SH-SY5Y (cell line): Measurements from ENCODE around the gene DCHS2.

Source experiments
- GATA2 ChIP-seq: IDR thresholded peaks from 2 replicates; pipeline ENCODE4 v1.6.1; 2011; ENCODE audit warnings: mild to moderate bottlenecking, low read depth, low read length
- GATA3 ChIP-seq: IDR thresholded peaks from 2 replicates; pipeline ENCODE4 v1.6.1; 2011; ENCODE audit warnings: low read depth, mild to moderate bottlenecking, low read length, moderate library complexity

DCHS2 gene

GRCh38 chr4:154313004-154313585 is 178.5 kb downstream of the DCHS2 start:
- TF ChIP-seq GATA3 (no peak), GATA2 (no peak)

DNA sequence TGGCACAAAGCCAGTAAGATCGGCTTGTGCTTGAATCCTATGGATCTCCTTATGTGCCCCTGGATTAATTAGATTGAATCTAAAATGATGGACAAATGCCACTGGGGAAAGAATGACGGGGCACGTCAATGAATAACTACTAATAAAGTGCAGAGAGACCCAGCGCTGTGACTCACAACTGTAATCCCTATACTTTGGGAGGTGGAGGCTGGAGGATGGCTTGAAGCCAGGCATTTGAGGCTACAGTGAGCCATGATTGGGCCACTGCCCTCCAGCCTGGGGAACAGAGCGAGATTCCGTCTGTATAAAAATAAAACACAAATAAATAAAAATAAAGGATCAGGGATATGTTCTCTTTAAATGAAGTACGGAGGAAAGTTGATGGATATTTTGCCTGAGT is 179.4 kb downstream of the DCHS2 start:
- TF ChIP-seq GATA3 (no peak), GATA2 (no peak)

DNA sequence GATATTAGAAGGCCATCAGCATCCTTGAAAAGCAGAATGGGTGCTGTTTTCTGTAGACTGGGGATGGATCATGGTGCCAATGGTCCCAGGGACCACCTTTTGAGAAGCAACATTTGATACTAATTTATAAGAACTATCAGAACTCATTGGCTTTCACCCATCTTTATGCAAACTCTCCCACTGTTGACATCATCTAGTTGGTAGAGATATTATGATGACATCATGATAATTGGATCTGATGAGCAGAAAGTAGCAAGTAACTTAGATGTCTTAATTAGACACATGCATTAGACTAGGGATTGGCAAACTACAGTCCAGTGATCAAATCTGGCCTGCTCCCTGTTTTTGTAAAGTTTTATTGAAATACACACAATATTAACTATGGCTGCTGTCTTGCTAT is 181.0 kb downstream of the DCHS2 start:
- TF ChIP-seq GATA2, result no peak
- TF ChIP-seq GATA3, result no peak

- TF ChIP-seq GATA3 (no peak), GATA2 (no peak)
These were observed 183.4 kb downstream of the DCHS2 start for GRCh38 chr4:154308207-154308606.

DNA sequence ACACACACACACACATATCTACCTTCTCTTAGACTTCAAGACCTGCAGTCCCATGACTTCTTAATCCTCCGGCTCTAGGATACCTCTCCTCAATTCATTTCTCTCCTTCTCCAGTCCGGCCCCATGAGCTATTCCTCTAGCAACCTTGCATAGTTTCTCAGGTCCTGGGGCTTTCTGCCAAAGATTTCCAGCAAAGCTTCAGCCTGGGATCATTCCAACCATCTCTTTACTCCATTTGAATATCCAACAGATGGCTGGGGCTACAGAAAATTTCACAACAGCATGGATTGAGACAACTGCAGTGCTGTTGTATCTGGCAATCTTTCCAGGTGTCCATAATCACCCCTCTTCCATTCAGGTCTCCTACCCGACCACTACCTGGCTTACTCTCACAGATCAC is 184.1 kb downstream of the DCHS2 start:
- TF ChIP-seq GATA2 (no peak), GATA3 (no peak)

- TF ChIP-seq GATA2, result no peak
- no peak for TF ChIP-seq GATA3
These were observed 186.0 kb downstream of the DCHS2 start for GRCh38 chr4:154305616-154306015.

DNA sequence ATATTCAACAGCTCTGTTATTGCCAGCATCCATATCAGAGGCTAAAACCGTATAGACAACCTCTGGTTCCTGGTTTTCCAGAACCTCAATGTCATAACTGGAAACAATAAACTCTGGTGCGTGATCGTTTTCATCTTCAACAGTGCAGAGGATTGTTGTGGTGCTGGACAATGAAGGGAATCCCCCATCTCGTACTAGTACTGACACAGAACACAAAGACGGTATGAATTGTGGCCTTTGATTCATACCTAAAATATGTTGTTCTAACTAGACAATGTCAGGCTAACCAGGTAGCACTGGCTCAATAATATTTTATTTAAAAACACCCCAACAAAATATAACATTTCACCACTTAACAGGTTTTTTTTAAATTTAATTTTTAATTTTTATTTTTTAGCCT is 186.9 kb downstream of the DCHS2 start:
- TF ChIP-seq GATA2, result no peak
- no peak for TF ChIP-seq GATA3

DNA sequence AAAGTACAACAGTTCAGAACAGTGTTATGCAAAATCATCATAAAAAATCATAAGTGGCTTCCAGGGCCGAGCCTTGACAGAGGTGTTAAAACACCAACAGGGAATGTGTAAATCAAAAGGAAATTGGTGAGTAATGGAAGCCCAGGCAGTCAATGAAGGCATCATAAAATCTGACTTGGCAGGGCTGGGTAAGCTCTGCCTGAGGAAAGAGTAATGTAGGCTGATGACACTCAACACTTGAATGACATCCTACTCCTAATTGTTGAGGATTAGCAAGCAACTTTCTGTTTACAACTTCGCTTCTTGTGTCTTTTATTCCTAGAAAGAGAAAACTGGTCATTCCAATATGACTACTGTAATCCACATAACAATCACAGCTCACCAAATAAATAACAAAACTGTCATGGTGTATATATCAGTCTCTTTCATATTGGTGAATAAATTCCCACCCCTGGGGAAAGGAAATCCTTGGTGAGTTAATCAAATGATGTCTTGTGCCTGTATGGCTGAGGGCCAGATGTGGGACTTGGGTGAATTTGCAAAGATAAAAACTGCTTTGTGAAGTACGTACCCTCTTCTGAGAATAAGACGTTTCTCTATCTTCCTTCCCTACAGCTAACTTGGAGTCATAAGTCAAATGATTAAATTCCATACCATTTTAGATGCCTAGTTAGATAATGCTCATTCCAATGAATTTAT is 196.8 kb downstream of the DCHS2 start:
- TF ChIP-seq GATA3 (no peak), GATA2 (no peak)

DNA sequence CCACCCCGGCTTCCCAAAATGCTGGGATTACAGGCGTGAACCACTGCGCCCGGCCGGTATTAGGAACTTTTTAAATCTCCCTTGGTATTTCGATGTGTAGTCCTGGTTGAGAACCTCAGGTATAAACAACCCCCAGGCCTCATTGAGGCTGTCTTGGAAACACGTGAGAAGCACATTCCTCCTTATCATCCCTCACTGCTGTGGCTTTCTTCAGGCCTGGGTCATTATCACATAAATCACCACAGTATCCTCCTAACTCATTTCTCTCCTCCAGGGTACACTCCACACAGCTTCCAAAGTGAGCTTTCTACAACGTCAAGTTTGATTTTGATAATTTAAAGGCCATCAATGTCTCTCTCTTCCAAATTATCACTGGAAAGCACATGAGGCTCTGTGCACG is 198.2 kb downstream of the DCHS2 start:
- TF ChIP-seq GATA3 (no peak), GATA2 (no peak)

GRCh38 chr4:154292589-154292988 is 199.0 kb downstream of the DCHS2 start:
- TF ChIP-seq GATA2 (no peak), GATA3 (no peak)

GRCh38 chr4:154277172-154277571 is 214.4 kb downstream of the DCHS2 start:
- TF ChIP-seq GATA3 (no peak), GATA2 (no peak)

DNA sequence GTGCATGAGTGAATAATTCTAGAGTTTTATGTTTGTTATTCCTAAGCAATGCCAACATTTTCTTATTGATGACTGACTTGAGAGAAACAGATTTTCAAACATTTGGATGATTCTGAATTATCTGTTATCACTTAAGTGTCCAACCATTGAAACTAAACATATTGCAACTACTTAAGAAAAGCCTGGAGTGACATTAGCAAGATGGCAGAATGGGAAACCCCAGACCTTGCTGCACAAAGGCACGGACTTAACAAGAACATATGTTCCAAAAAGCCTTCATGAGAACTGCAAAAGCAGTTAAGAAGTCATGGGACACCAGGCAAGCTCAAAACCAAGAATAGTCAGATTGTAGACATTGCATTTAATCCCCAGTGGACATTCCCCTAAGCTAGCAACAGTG is 215.1 kb downstream of the DCHS2 start:
- no peak for TF ChIP-seq GATA2
- no peak for TF ChIP-seq GATA3

DNA sequence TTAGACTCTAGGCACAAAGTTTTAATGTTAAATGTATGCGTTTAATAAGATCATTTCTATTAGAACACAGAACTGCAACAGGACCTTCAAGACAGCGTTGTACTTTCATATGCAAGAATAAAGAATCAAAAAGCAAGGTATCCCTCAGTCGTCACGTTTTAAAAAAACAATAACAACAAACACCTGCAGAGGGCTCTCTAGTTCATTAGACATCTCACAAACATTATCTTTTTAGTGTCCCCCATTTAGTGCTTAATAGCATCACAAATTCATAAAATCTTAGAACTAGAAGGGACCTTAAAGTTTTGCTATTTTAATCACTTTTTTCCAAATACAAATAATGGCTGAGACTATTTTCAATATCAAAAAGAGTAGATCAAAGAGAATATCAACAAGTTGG is 236.6 kb downstream of the DCHS2 start:
- TF ChIP-seq GATA3 (no peak), GATA2 (no peak)

GRCh38 chr4:154234576-154234975 is 257.0 kb downstream of the DCHS2 start:
- TF ChIP-seq GATA2, result no peak
- no peak for TF ChIP-seq GATA3

DNA sequence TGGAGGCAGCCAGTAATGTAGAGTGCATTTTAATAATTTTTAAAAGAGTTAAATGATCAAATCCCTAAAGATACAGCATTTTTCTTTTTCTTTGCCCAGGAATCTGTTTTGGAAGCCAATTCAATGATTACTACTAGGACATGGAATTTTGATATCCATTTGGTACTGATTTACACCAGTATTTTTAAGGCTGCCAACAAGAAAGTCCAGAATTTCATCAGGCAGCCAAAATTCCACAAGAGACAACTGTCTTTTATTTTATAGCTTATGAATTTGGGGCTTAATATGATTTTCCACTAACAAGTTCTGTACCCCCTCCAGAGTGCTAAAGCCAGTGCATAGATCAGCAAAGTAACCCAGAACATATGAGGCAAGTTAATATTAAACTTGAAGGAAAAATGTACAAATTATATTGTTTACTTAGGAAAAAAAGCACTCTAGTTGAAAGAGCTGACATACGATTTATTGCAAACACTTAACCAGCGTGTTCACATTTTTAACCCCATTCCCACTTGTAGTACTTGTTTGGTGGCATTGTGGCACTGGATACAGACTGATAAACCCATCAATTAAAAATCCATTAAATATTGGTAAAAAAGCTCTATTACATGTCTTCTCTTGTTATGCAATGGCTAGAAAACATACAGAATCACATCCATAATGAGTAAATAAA is 259.7 kb downstream of the DCHS2 start:
- TF ChIP-seq GATA3 (no peak), GATA2 (no peak)

GRCh38 chr4:154230723-154231122 is 260.9 kb downstream of the DCHS2 start:
- TF ChIP-seq GATA2, result no peak
- no peak for TF ChIP-seq GATA3
